HG03135 (cell line): ENCODE measurements around the gene HTR1E.
"Not testable (repeated sequence)": the region's sequence is repeated elsewhere in the genome, so short reads cannot be mapped to it uniquely, and the experiment has no call there.

Experiments used
- ATAC-seq: cut with Tn5 transposase; IDR thresholded peaks from one replicate; pipeline ENCODE4 v1.9.1; 2021; ENCODE audit warnings: mild to moderate bottlenecking, moderate library complexity; ENCODE audit not compliant: unreplicated experiment

HTR1E gene, protein sequence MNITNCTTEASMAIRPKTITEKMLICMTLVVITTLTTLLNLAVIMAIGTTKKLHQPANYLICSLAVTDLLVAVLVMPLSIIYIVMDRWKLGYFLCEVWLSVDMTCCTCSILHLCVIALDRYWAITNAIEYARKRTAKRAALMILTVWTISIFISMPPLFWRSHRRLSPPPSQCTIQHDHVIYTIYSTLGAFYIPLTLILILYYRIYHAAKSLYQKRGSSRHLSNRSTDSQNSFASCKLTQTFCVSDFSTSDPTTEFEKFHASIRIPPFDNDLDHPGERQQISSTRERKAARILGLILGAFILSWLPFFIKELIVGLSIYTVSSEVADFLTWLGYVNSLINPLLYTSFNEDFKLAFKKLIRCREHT

GRCh38 chr6:86937219-86938079 lies at the start of gene HTR1E:
Gene HTR1E, plus strand, starts transcription at chr6:86937528. Its CDS starts 77,807 bp downstream, at chr6:87015335.
- ATAC-seq = peak; percentile 69

GRCh38 chr6:86888301-86888700 lies 49.0 kb upstream of the HTR1E start:
- no peak for ATAC-seq

GRCh38 chr6:86897265-86897664 lies 40.1 kb upstream of the HTR1E start:
- not testable (repeated sequence) for ATAC-seq

GRCh38 chr6:86913795-86914194 lies 23.5 kb upstream of the HTR1E start:
- no peak for ATAC-seq

DNA sequence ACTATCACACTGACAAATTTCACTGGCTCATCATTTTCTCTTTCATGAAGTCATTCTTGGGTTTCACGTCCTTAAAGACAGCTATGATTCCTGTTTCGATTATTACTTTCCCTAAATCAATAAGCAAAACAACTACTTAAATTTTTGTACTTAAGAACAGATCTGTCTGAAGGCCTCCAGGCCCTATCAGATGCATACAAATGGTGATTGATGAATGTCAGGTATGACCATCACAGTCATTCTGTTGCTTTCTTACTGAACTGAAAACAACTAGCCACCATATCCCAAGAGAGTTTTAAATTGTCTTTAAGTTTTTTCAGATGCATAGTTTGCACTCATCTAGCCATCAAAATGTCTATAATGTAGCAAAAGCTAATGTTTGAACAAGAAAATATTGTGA lies 20.9 kb upstream of the HTR1E start:
- no peak for ATAC-seq

GRCh38 chr6:86927138-86927537 lies 10.2 kb upstream of the HTR1E start:
- ATAC-seq = not testable (repeated sequence)

GRCh38 chr6:86927859-86928258 lies 9.5 kb upstream of the HTR1E start:
- ATAC-seq = not testable (repeated sequence)

DNA sequence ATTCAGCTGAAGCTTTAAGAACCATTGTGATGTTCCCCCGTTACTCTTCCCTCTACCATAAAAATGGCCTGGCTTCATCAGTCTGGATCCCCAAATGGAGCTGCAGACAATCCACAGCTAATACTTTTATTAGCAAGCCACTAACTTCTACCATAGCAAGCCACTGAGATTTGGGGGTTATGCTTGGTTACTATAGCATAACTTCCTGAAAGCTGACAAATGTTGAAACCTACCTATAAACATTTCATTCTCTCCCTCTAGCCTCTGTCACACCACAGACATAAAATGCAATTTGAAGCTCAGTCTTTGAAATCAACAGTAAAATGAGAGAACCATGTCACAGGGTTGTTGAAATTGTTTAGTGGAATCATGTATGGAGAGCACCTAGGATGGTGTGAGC lies 3.0 kb upstream of the HTR1E start:
- ATAC-seq = no peak

- ATAC-seq = no peak
Measured at GRCh38 chr6:86936834-86937218, 502 bp upstream of the HTR1E start.

DNA sequence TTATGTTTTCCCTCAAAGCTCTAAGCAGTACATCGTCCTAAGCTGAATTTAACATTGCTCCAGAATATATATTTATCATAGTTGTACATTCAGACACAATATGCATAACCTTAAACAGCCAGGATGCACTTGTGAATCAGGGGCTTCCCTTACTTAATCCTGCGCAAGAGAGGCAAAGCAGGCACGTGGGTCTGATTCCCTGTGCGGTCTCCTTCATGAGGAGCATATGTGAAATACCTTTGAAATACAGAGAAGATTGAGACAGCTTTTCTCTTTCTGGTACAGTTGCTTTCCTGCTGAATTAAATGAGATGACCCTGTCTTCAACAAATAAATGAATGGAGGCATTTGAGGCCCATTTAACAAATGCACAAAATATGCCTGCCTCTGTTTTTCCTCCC lies 1.5 kb downstream of the HTR1E start:
- no peak for ATAC-seq

DNA sequence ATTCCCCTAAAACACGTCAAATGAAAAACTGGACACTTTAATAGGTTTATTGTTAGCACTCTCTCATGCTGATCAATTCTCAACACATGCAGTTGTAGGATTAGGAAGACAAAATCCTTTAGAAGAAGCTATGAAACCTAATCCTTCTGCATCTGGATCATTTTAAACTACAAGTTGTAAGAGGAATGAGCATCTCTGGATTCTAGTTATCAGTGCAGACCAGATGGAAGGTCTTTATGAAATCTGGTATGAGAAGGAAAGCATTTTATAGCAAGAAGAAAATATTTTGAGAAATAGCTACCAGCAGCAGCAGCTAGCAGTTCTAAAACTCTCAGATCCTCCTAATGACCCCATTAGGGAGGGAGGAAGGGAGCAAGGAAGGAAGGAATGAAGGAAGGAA lies 4.1 kb downstream of the HTR1E start:
- no peak for ATAC-seq

DNA sequence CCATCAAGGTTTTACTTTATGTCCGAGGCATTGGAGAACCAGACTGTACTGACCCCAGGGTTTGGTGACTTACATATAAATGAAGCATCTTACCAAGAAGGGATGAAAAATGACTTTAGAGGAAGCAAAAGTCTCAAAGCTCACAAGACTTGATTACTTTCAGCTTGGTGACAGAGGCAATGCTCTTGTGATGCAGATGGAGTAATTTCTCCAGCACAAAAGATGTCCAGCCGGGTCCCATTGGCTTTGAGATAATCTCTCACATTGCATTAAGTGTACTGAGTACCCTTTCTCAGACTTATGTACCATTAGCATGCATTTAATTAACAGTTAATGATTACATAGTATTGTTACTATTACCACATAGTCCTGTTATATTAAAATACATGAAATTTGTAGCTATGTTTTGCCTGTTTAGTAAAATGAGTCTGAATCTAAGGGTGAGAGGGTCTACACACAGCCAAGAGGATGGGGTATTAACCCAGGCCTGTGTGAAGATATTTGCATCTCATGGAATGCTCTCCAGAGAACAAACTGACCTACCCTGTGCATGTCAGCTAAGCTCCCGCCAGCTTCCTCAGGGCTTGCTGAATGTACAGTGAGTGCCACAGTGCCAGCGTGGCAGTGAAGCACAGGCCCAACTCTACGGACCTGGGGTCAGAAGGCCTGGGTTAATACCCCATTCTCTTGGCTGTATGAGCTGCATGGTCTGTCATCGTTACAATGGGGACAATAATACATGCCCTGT lies 5.6 kb downstream of the HTR1E start:
- no peak for ATAC-seq

DNA sequence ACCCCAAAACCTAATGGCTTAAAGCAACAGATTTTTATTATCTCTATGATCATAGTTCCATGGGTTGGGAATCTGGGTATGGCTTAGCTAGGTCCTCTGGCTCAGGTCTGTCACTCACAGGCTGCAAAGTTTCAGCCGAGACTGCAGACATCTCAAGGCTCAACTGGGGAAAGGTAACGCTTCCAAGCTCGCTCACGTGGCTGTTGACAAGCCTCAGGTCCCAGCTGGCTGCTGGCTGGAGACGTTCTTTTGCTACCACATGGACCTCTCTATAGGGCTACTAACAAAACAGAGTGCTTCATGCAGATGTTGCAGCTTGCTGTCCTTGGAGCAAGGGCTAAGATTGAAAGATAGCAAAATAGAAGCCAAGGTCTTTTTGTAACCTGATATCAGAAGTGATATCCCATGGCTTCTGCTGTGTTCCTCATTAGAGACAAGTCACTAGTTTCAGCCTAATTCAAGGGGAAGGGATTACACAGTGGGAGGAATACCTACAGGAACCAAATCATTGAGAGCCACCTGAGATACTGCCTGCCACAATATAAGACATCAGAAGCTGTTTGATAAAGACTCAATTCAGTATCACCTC lies 6.6 kb downstream of the HTR1E start:
- no peak for ATAC-seq

- ATAC-seq = no peak
Measured at GRCh38 chr6:86949771-86950170, 12.4 kb downstream of the HTR1E start.

DNA sequence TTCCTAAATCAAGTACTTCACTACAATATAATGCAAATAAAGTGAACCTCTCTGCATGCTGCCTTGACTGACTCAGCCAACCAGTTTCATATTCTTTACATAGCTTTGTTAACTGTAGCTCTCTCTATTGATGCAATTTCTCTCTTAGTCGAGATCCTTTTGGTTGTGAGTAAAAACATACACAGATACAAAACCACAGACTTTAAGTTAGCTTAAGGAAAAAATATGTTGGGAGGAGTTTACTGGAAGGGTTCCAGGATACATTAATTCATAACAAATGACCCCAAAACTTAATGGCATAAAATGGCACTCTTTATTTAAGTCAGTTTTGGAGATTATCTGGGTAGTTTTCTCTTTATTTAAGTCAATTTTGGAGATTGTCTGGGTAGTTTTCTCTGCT lies 15.7 kb downstream of the HTR1E start:
- ATAC-seq = no peak

DNA sequence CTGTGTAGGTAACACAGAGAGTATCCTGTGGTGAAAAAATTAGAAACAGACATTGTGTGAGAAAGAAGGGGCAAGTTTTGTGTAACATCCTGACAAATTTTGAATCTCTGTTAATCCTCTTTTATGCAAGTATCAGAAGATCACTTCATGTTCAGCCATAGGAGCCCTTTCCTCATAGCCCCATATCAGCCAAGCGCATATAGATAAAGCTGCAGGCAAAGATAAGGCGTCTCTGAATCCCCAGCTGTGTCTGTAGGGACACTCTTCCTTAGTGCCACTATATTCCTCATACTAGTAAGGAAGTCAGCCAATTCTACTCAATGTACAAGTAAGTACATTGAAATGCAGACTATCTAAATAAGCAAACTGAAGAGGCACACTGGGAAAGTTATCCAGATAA lies 22.3 kb downstream of the HTR1E start:
- ATAC-seq = no peak

DNA sequence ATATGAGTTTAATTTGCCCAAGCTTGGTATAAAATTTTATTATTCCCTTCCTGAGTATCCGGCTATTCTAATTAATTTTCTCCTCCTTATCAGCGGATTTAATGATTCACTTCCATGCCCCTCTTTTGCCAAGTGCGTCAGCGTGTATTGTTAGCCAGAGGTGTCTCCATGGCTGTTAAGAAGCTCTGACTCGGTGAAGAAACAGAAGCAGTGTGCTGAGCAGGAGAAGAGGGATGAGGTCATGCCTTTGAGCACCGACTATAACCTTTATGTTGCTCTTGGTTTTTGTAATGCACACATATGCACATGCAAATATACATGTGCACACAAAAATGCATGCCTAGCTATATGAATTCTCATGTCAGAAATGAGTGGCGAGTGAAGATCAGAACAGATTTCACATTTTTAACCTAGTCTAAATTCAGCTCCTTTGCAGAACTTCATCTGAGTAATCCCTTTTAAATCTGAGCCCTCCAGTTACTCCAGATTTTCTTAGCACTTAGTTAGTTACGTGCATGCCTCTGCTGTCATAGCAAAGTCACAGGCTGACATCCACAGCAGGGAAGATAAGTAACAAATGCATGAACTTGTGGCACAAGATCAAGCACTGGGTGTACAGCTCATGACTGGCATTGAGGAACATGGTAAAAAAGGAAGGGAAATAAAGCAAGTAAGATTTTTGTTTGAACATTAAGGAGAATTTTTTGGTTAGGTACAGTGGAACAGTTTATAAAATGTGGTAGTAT lies 24.3 kb downstream of the HTR1E start:
- ATAC-seq = no peak

DNA sequence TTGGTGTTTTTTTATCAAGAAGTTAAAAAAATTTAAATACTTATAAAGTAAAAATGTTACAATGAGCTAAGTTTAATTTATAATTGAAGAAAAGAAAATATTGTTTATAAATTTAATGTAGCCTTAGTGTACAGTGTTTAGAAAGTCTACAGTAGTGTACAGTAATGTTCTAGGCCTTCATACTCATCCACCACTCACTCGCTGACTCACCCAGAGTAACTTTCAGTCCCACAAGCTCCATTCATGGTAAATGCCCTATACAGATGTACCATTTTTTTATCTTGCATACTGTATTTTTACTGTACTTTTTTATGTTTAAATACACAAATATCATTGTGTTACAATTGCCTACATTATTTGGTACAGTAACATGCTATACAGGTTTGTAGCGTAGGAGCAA lies 26.0 kb downstream of the HTR1E start:
- no peak for ATAC-seq

- no peak for ATAC-seq
Measured at GRCh38 chr6:86964029-86964579, 26.8 kb downstream of the HTR1E start.

- ATAC-seq = no peak
Measured at GRCh38 chr6:86966271-86966670, 28.9 kb downstream of the HTR1E start.
